ENCODE results near the gene EPHA7. TPM values are rescaled to one million over a fixed set of nuclear protein-coding genes. Genes with fewer than 3 reads are reported as not detected.

The EPHA7 gene
- total and polyA plus RNA-seq, 2 donors (not counting 3 experiments of a cell fraction or from before 2014, with no cell fraction given): not detected

GRCh38 chr6:93366506-93366905 lies 52.9 kb downstream of the EPHA7 start:
- Histone ChIP-seq H4K20me1 (replicated peaks; ENCODE audit: control insufficient read depth, extremely low read depth, insufficient read depth, low read length) (no peaks in the 10 kb centered on the region), H3K79me2 (ENCODE audit: control insufficient read depth, insufficient read depth, low read length) (no peaks in the 10 kb centered on the region), H3K9me3 (replicated peaks; ENCODE audit: control insufficient read depth, insufficient read depth, low read length) (no peaks in the 10 kb centered on the region), H3K4me3 (replicated peaks in 1 of 3; ENCODE audit: insufficient read depth in 1 of 3, low read depth in 1 of 3, low read length in 3 of 3) (no peak overlapping the region), H3K27ac (ENCODE audit: insufficient read depth, low read depth, low read length) (no peak overlapping the region), H3K4me2 (ENCODE audit: insufficient read depth, low read length) (no peak overlapping the region), H3K9ac (replicated peaks; ENCODE audit: extremely low read depth, insufficient read depth, low read length) (no peak overlapping the region), H3K4me1 (ENCODE audit: control insufficient read depth, extremely low read depth, insufficient read depth, low read length) (no peaks in the 10 kb centered on the region), H3K36me3 (ENCODE audit: control insufficient read depth in 2 of 2, extremely low read depth in 1 of 2, insufficient read depth in 2 of 2, low read length in 2 of 2) (no peaks in the 10 kb centered on the region), H2AFZ (ENCODE audit: low read depth, low read length) (no peak overlapping the region), H3K27me3 (ENCODE audit: control insufficient read depth in 2 of 2, insufficient read depth in 2 of 2, low read length in 2 of 2) (no peaks in the 10 kb centered on the region), H3K9me1 (replicated peaks; ENCODE audit: control insufficient read depth, extremely low read depth, insufficient read depth, low read length) (no peaks in the 10 kb centered on the region)
- no peak for FAIRE-seq
- DNase-seq (ENCODE audit: low read depth, low spot score): no peak
- intact Hi-C loops (cut with micrococcal nuclease): no loop called here
- no TSS peak for BruUV-seq (replicated peaks)
- POLR2A ChIA-PET: no interaction called here
- TF ChIP-seq EZH2 (IDR thresholded peaks at IDR 0.05; ENCODE audit: borderline replicate concordance, low read depth, low read length, severe bottlenecking) (no peak), POLR2AphosphoS5 (IDR thresholded peaks at IDR 0.05; ENCODE audit: insufficient read depth, low read depth, low read length) (no peak), MAX (IDR thresholded peaks at IDR 0.05; ENCODE audit: insufficient read depth, insufficient read length) (no peak), CTCF (IDR thresholded peaks at IDR 0.05; ENCODE audit: extremely low read depth in 1 of 2, insufficient read depth in 1 of 2, low read depth in 1 of 2, low read length in 2 of 2) (no peak), MYC (IDR thresholded peaks at IDR 0.05; ENCODE audit: low read depth, low read length) (no peak), GATA2 (IDR thresholded peaks at IDR 0.05; ENCODE audit: insufficient read depth, insufficient read length, low read depth, low read length) (no peak), FOS (IDR thresholded peaks at IDR 0.05; ENCODE audit: borderline replicate concordance, insufficient read depth, low read length) (no peak), POLR2A (IDR thresholded peaks at IDR 0.05; ENCODE audit: low read depth, low read length) (no peak), JUN (IDR thresholded peaks at IDR 0.05; ENCODE audit: borderline replicate concordance, insufficient read depth, insufficient read length, low read depth) (no peak)
- dilution Hi-C loops (cut with MboI; ENCODE audit: extremely low pct_ligation_motif_present, low sequenced_read_pairs): no loop called here
- CTCF ChIA-PET: interaction anchor here (1.0 kb wide), 1 partner anchor 58 kb away, joined by 3 read pairs; no protein-coding TSS in a partner anchor

Data from endothelial cell of umbilical vein (primary cell).